Smooth muscle cell (in vitro differentiated cells): ENCODE measurements around the gene PDE3B. TPM values are rescaled to one million over a fixed set of nuclear protein-coding genes. Genes with fewer than 3 reads are reported as not detected.

Experiments
- DNase-seq: peaks from one replicate; lab custom pipeline; 2025; ENCODE audit not compliant: unreplicated experiment; lab: John Stamatoyannopoulos, UW
- H2AFZ ChIP-seq: fragments of 200-600 bp; sonication (generic); 2 replicates; pipeline ENCODE4 v1.6.0; 2016; ENCODE audit warnings: antibody characterized with exemption, low read depth, mild to moderate bottlenecking
- H3F3A ChIP-seq: fragments of 200-600 bp; sonication (generic); 2 replicates; pipeline ENCODE4 v1.6.0; 2017; ENCODE audit warnings: antibody characterized with exemption, low read depth
- H3K27ac ChIP-seq: fragments of 200-600 bp; sonication (generic); 2 replicates; pipeline ENCODE4 v1.5.1; 2016; ENCODE audit warnings: low read depth, mild to moderate bottlenecking
- H3K27me3 ChIP-seq: fragments of 200-600 bp; sonication (generic); 2 replicates; pipeline ENCODE4 v1.6.1; 2016; ENCODE audit warnings: low read depth, mild to moderate bottlenecking
- H3K36me3 ChIP-seq: fragments of 200-600 bp; sonication (generic); 2 replicates; pipeline ENCODE4 v1.5.1; 2016; ENCODE audit warnings: low read depth
- H3K4me1 ChIP-seq: fragments of 200-600 bp; sonication (generic); 2 replicates; pipeline ENCODE4 v1.5.1; 2016; ENCODE audit warnings: low read depth
- H3K4me2 ChIP-seq: fragments of 200-600 bp; sonication (generic); 2 replicates; pipeline ENCODE4 v1.6.0; 2016; ENCODE audit warnings: mild to moderate bottlenecking
- H3K4me3 ChIP-seq: fragments of 200-600 bp; sonication (generic); 2 replicates; pipeline ENCODE4 v1.5.1; 2016; ENCODE audit warnings: mild to moderate bottlenecking
- H3K79me2 ChIP-seq: fragments of 200-600 bp; sonication (generic); 2 replicates; pipeline ENCODE4 v1.6.0; 2016; ENCODE audit warnings: low read depth, mild to moderate bottlenecking
- H3K9ac ChIP-seq: fragments of 200-600 bp; sonication (generic); 2 replicates; pipeline ENCODE4 v1.6.0; 2016; ENCODE audit warnings: low read depth
- H3K9me3 ChIP-seq: fragments of 200-600 bp; sonication (generic); replicated peaks from 2 replicates; pipeline ENCODE4 v1.5.1; 2016; ENCODE audit warnings: low read depth
- H4K20me1 ChIP-seq: fragments of 200-600 bp; sonication (generic); 2 replicates; pipeline ENCODE4 v1.6.0; 2016; ENCODE audit warnings: low read depth
- CTCF ChIP-seq: fragments of 200-600 bp; sonication (generic); IDR thresholded peaks from 2 replicates; pipeline ENCODE4 v1.5.1; 2017; ENCODE audit warnings: borderline replicate concordance, mild to moderate bottlenecking, antibody characterized with exemption; ENCODE audit not compliant: insufficient read depth, poor library complexity, severe bottlenecking
- WGBS: methylation state at CpG from one replicate; pipeline ENCODE4 v1.1.7; 2016; ENCODE audit warnings: low lambda C conversion rate; 5-methylcytosine and 5-hydroxymethylcytosine counted together
- polyA plus RNA-seq: library from polyadenylated mRNA; unstranded; fragments of >200 nt; fragmentation: Nextera tagmentation; extraction: Ambion mirVana; gene quantifications from 2 replicates; pipeline ENCODE4 v1.2.1, GENCODE V29; 2016
- total RNA-seq: library from RNA; depleted of rRNA; stranded (reverse); fragments of >200 nt; gene quantifications from 2 replicates; pipeline ENCODE4 v1.2.3, GENCODE V29; 2014

The PDE3B gene
- total and polyA plus RNA-seq, 2 experiments from 2014 or later = 1.7 to 1.8 TPM

- Histone ChIP-seq H3K79me2 (no peaks in the 10 kb centered on the region), H3F3A (no peaks in the 10 kb centered on the region), H4K20me1 (no peaks in the 10 kb centered on the region), H3K9me3 (no peaks in the 10 kb centered on the region), H3K27me3 (no peaks in the 10 kb centered on the region), H3K4me1 (no peaks in the 10 kb centered on the region), H3K9ac (no peak overlapping the region), H3K36me3 (no peaks in the 10 kb centered on the region), H3K4me2 (peak overlapping the region; percentile 89), H3K4me3 (peak overlapping the region; percentile 57), H3K27ac (no peak overlapping the region), H2AFZ (peak overlapping the region; percentile 93)
- peak; percentile 7 for TF ChIP-seq CTCF
- no peak for DNase-seq
- WGBS = 47% methylated on average over 54 of the region's 58 CpGs
These were observed 261.8 kb downstream of the PDE3B start for GRCh38 chr11:14905104-14906033.

- Histone ChIP-seq H4K20me1 (no peaks in the 10 kb centered on the region), H3K9ac (no peak overlapping the region), H3K27me3 (peaks cover 3% of the 10 kb centered on the region), H3K36me3 (no peaks in the 10 kb centered on the region), H3K4me2 (no peak overlapping the region), H3F3A (no peaks in the 10 kb centered on the region), H3K27ac (no peak overlapping the region), H3K4me1 (no peaks in the 10 kb centered on the region), H3K79me2 (no peaks in the 10 kb centered on the region), H3K4me3 (no peak overlapping the region), H2AFZ (no peak overlapping the region), H3K9me3 (no peaks in the 10 kb centered on the region)
- WGBS = 92% methylated on average over 5 of the region's 5 CpGs
- DNase-seq = no peak
- no peak for TF ChIP-seq CTCF
These were observed 263.0 kb downstream of the PDE3B start for GRCh38 chr11:14906578-14906977.

- DNase-seq = no peak
These were observed 263.4 kb downstream of the PDE3B start for GRCh38 chr11:14906993-14907392.

More at GRCh38 chr11:14906993-14907392, 263.4 kb downstream of the PDE3B start:
- H3K27me3 ChIP-seq = peaks cover 4% of the 10 kb centered on the region
- no peak for TF ChIP-seq CTCF
- H3K79me2 ChIP-seq = no peaks in the 10 kb centered on the region
- no peaks in the 10 kb centered on the region for H3K4me1 ChIP-seq
- H3K4me2 ChIP-seq = no peak overlapping the region
- H3K4me3 ChIP-seq = no peak overlapping the region
- H4K20me1 ChIP-seq = no peaks in the 10 kb centered on the region
- no peak overlapping the region for H2AFZ ChIP-seq
- H3K9ac ChIP-seq = no peak overlapping the region
- no peaks in the 10 kb centered on the region for H3F3A ChIP-seq
- no peaks in the 10 kb centered on the region for H3K36me3 ChIP-seq
- H3K9me3 ChIP-seq = no peaks in the 10 kb centered on the region
- H3K27ac ChIP-seq = no peak overlapping the region
- 96% methylated on average over 6 of the region's 6 CpGs for WGBS
